Effector memory CD4-positive, alpha-beta T cell (primary cell): Measurements from ENCODE around the gene TAF3.

Experiments
- DNase-seq, 3 donors: peaks; one replicate each; pipeline ENCODE4 v3.0.0-alpha.2; 2020
- H3K27ac ChIP-seq: 2 replicates; pipeline ENCODE4 v1.7.0; 2013; ENCODE audit warnings: mild to moderate bottlenecking, low read length, moderate library complexity; ENCODE audit not compliant: insufficient read depth, poor library complexity, severe bottlenecking
- H3K27me3 ChIP-seq: replicated peaks from 2 replicates; pipeline ENCODE4 v1.7.0; 2013; ENCODE audit warnings: mild to moderate bottlenecking, low read length; ENCODE audit not compliant: insufficient read depth, control insufficient read depth, poor library complexity, severe bottlenecking
- H3K36me3 ChIP-seq: 2 replicates; pipeline ENCODE4 v1.7.0; 2013; ENCODE audit warnings: mild to moderate bottlenecking, low read length, moderate library complexity; ENCODE audit not compliant: control insufficient read depth, insufficient read depth
- H3K4me1 ChIP-seq: 2 replicates; pipeline ENCODE4 v1.7.0; 2013; ENCODE audit warnings: low read length, mild to moderate bottlenecking; ENCODE audit not compliant: control insufficient read depth, insufficient read depth, poor library complexity, severe bottlenecking
- H3K4me3 ChIP-seq: 2 replicates; pipeline ENCODE4 v1.7.0; 2013; ENCODE audit warnings: low read length, low read depth, mild to moderate bottlenecking; ENCODE audit not compliant: insufficient read depth, poor library complexity, severe bottlenecking
- H3K9me3 ChIP-seq: 2 replicates; pipeline ENCODE4 v1.7.0; 2013; ENCODE audit warnings: mild to moderate bottlenecking, low read length, moderate library complexity; ENCODE audit not compliant: control insufficient read depth

Gene TAF3

GRCh38 chr10:7788639-7789286 is 29.5 kb upstream of the TAF3 start:
- Histone ChIP-seq H3K36me3 (peaks cover 5% of the 10 kb centered on the region), H3K27me3 (no peaks in the 10 kb centered on the region), H3K4me1 (peaks cover 18% of the 10 kb centered on the region), H3K9me3 (no peaks in the 10 kb centered on the region), H3K27ac (peak overlapping the region; percentile 75), H3K4me3 (peak overlapping the region; percentile 91)
- DNase-seq, result no peak

GRCh38 chr10:7789390-7789789 is 28.9 kb upstream of the TAF3 start:
- no peaks in the 10 kb centered on the region for H3K9me3 ChIP-seq
- no peak for DNase-seq
- H3K27me3 ChIP-seq, result no peaks in the 10 kb centered on the region
- peak overlapping the region; percentile 91 for H3K4me3 ChIP-seq
- H3K36me3 ChIP-seq, result peaks cover 6% of the 10 kb centered on the region
- H3K4me1 ChIP-seq, result peaks cover 18% of the 10 kb centered on the region
- H3K27ac ChIP-seq, result peak overlapping the region; percentile 75

- DNase-seq, result no peak
- Histone ChIP-seq H3K27ac (no peak overlapping the region), H3K9me3 (no peaks in the 10 kb centered on the region), H3K36me3 (peaks cover 19% of the 10 kb centered on the region), H3K27me3 (no peaks in the 10 kb centered on the region), H3K4me3 (no peak overlapping the region), H3K4me1 (peaks cover 11% of the 10 kb centered on the region)
These were observed 25.8 kb upstream of the TAF3 start for GRCh38 chr10:7792541-7792940.

DNA sequence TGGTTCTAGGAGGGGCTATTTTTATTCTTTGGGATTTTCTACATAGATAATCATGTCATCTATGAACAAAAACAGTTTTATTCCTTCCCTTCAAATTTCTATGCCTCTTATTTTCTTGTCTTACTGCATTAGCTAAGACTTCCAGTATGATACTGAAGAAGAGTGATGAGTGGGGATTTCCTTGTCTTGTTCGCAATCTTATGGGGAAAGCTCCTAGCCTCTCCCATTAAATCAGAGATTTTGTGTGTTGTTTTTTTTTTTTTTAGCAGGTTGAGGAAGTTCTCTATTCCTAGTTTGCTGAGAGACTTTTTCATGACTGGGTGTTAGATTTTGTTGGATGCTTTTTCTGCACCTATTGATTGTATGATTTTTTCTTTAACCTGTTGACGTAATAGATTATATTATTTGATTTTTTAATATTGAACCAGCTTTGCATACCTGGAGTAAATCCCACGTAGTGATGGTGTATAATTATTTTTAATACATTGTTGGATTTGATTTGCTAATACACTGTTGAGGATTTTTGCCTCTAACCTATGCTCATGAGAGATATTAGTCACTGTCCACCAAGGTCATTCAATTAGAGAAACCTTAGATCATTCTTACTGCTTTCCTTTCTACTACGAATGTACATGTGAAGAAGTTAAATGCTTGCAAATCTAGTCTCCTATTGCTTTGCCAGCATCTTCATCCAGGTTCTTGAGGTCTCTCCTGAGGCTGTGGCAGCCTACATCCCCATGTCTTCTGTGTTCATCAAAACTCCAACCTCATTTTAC is 23.9 kb upstream of the TAF3 start:
- no peak for DNase-seq
- Histone ChIP-seq H3K27me3 (no peaks in the 10 kb centered on the region), H3K27ac (no peak overlapping the region)

GRCh38 chr10:7795605-7796004 is 22.7 kb upstream of the TAF3 start:
- Histone ChIP-seq H3K4me3 (no peak overlapping the region), H3K4me1 (no peaks in the 10 kb centered on the region), H3K27ac (no peak overlapping the region), H3K36me3 (peaks cover 44% of the 10 kb centered on the region), H3K9me3 (no peaks in the 10 kb centered on the region), H3K27me3 (no peaks in the 10 kb centered on the region)
- no peak for DNase-seq

More for the DNA sequence above, 23.9 kb upstream of the TAF3 start:
- no peak overlapping the region for H3K4me3 ChIP-seq
- H3K36me3 ChIP-seq, result peaks cover 37% of the 10 kb centered on the region
- peaks cover 2% of the 10 kb centered on the region for H3K4me1 ChIP-seq
- no peaks in the 10 kb centered on the region for H3K9me3 ChIP-seq

DNA sequence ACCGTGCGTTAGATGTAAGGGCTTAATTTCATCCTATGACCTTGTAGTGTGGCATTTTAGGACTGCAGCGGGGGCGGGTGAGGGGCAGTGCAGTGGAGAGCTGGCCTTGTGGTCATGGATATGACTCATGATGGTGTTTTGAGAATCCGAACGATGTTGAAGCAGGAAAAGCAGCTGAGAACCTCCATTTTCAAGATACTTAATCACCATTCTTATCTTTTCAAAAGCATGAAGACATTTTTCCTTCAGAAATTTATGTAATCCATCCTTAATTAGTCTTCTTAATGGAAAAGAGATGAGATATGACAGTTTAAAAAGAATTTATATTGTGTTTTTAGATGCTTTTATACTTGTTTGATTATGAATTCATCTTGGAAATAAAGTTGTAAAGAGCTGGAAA is 20.7 kb upstream of the TAF3 start:
- no peaks in the 10 kb centered on the region for H3K27me3 ChIP-seq
- no peaks in the 10 kb centered on the region for H3K9me3 ChIP-seq
- H3K36me3 ChIP-seq, result peaks cover 59% of the 10 kb centered on the region
- DNase-seq, result no peak
- no peaks in the 10 kb centered on the region for H3K4me1 ChIP-seq
- no peak overlapping the region for H3K4me3 ChIP-seq
- H3K27ac ChIP-seq, result no peak overlapping the region

DNA sequence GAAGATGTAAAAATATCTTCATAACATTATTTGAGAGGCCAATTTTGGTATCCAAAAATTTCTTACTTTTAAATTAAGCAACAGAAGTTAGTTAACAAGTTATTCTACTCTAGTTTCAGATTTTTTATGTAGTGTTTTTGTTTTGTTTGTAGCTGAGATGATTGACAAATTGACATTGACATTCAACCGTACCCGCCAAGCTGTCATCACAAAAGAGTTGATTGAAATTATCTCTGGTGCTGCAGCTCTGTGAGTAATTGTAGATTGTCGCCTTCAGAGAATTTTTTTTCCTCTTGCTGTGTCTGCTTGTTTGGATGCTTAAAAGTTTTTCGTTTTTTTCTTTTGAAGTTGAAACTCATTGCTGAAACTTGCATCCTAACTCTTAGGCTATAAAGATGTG is 15.7 kb upstream of the TAF3 start:
- Histone ChIP-seq H3K27ac (no peak overlapping the region), H3K27me3 (no peaks in the 10 kb centered on the region), H3K36me3 (peaks cover 81% of the 10 kb centered on the region), H3K4me1 (no peaks in the 10 kb centered on the region), H3K9me3 (no peaks in the 10 kb centered on the region), H3K4me3 (no peak overlapping the region)
- DNase-seq, result no peak

GRCh38 chr10:7804216-7804615 is 14.1 kb upstream of the TAF3 start:
- H3K36me3 ChIP-seq, result peaks cover 72% of the 10 kb centered on the region
- H3K9me3 ChIP-seq, result no peaks in the 10 kb centered on the region
- H3K4me3 ChIP-seq, result no peak overlapping the region
- no peak for DNase-seq
- H3K27me3 ChIP-seq, result no peaks in the 10 kb centered on the region
- no peak overlapping the region for H3K27ac ChIP-seq
- no peaks in the 10 kb centered on the region for H3K4me1 ChIP-seq

GRCh38 chr10:7804741-7805140 is 13.6 kb upstream of the TAF3 start:
- Histone ChIP-seq H3K27ac (no peak overlapping the region), H3K9me3 (no peaks in the 10 kb centered on the region), H3K4me1 (no peaks in the 10 kb centered on the region), H3K36me3 (peaks cover 67% of the 10 kb centered on the region), H3K4me3 (no peak overlapping the region), H3K27me3 (no peaks in the 10 kb centered on the region)
- DNase-seq, result no peak

- H3K4me1 ChIP-seq, result no peaks in the 10 kb centered on the region
These were observed 9.5 kb upstream of the TAF3 start for GRCh38 chr10:7808686-7809267.

More at GRCh38 chr10:7808686-7809267, 9.5 kb upstream of the TAF3 start:
- Histone ChIP-seq H3K27me3 (no peaks in the 10 kb centered on the region), H3K9me3 (no peaks in the 10 kb centered on the region), H3K36me3 (peaks cover 31% of the 10 kb centered on the region), H3K4me3 (no peak overlapping the region), H3K27ac (no peak overlapping the region)
- DNase-seq, result no peak
